HG03139 (cell line): ENCODE measurements around the gene CAMK2D.

Experiments used
- ATAC-seq: cut with Tn5 transposase; IDR thresholded peaks from one replicate; pipeline ENCODE4 v1.9.1; 2021; ENCODE audit not compliant: unreplicated experiment

Gene CAMK2D

GRCh38 chr4:113644398-113644797, 117.1 kb downstream of the CAMK2D start:
- no peak for ATAC-seq

- no peak for ATAC-seq
Measured at GRCh38 chr4:113643505-113643904, 118.0 kb downstream of the CAMK2D start.

GRCh38 chr4:113641025-113641431, 120.5 kb downstream of the CAMK2D start:
- peak; percentile 48 for ATAC-seq

DNA sequence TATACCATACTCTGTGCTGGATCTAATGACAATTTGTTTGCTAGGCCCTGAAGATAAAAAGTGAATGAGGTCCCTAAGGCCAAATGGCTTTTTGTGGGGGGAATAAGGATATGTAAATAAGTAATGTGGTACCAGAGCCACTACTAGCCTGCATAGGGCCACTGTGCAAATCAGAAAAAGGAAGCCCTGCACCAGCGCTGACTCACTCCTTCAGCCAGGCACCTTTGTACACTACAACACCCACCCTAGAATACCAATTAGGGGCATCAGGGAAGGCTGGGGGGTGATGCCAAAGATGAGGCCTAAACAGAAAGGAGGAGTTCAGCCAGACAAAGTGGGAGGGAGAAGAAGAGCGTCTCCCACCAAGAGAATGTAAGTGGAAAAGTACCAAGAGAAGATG, 122.2 kb downstream of the CAMK2D start:
- no peak for ATAC-seq

DNA sequence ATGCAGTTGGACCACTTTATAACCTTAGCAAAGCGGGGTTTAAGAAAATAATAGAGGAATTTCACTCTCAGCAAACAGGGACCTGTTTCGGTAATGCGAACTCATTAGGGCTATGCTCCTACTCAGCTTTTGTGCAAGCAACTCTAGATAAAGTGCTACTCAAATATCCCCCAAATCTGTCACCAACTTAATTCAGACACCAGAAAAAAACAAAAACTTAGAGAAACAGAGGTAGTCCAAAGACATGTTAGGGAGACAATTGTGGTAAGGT, 123.0 kb downstream of the CAMK2D start:
- ATAC-seq, result no peak

GRCh38 chr4:113637823-113638561, 123.5 kb downstream of the CAMK2D start:
- ATAC-seq, result no peak

DNA sequence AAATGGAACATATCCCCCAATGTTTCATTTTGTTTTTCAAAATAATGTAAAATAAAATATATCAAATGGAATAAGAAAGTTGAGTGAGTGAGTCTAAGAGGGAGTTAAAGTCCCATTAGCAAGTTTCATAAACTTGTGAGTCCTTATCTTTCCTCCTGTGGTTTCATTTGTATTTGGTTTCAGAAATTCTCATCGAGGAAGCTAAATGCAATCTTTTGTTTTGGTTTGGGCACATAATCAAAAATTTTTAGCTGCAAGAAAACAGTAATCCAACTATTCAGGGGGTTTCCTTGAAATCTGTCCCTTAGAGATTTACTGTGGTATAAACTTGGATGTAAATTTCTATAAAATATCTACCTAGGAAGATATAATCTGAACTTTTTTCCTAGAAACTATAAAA, 124.2 kb downstream of the CAMK2D start:
- ATAC-seq, result no peak

DNA sequence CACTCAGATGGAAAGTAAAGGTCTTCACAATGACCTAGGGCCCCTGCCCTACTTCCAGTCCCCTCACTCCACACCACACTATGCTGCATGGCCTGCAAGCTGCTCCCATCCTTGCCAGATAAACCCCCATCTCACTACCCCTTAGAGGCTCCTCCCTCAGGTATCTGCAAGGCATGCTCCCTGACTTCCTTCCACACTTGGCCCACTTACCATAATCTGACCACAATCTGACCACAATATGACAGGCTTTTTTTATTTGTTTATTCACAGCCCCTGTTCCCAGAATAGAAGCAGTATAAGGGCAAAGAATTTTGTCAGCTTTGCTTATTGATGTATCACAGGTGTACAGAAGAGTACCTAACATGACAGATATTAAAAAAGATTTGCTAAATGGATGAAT, 124.7 kb downstream of the CAMK2D start:
- ATAC-seq, result no peak

DNA sequence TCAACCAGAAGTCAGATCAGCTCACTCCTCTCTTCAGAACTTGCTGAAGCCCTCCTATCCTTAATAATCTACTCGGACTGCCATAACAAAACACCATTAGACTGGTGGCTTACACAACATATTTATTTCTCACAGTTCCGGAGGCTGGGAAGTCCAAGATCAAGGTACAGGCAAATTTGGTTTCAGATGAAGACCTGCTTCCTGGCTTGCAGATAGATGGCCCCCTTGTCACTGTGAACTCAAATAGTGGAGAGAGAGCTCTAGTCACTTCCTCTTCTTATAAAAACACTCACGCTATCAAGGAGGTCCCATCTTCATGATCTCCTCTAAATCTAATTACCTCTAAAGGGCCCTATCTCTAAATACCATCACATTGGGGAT, 125.1 kb downstream of the CAMK2D start:
- ATAC-seq, result peak; percentile 46

DNA sequence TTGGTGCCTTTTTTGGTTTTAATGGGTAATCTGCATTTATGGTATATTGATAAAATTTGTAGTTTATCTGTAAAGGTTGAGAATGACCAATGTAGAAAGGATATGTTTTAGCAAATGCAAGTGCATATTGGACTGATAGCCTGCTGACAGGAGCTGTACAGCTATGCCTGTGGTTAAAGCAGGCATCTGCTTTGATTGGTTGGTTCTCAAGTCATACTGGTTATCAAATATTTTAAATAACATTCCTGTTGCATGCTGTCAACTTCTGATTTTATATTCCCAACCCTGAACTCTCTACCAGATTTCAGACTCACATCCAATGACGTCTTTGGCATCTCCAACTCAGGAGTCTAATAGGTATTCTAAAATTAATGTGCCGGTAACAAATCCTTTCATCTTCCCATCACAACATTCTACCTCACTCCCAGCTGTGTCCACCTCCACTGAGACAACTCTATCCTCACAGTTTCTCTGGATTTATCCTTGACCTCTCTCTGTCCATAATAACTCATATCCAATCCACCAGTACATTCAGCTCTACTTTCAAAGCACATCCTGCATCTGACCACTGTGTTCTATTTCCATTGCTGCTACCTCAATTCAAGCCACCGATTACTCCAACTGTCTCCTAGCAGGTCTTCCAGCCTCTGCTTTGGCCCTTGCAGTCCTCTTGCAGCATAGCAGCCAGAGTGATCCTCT, 125.7 kb downstream of the CAMK2D start:
- ATAC-seq, result no peak

DNA sequence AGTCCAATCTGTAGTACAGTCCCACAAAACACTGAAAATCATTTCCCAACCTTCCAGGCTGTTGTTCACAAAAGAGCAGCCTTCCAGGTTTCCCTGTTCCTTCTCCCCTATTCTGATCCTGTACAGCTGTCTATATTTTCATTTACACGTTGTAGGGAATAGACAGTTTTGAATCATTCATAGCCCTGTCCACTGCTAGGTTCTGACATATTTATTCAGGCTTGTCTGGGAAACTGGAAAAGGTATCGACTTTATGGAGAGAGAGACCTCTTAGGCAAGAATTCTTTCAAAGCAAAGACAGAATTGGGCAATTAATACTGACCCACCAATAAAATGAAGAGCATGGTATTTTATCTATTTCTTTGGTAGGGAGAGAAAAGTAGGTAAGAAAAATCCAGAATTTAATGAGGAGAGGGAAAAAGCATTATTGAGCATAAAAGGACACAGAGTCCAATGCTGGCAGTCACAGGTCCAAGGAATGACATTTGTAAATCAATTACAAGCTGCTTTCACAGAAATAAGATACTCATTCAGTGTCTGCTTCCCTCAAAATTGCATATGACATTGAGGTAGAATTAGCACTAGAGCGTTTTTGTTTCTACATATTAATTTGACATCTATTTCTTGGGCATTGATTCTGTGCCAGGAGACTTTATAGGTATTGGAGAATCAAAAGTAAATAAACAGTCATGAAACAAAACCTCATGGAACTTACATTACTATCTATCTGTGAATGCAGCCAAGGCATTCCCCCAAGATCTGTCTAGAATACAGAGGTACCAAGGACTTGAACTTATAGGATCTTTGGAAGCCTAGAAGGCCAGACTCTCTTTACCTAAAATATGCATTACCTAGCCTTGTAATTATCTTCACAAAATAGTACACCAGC, 127.2 kb downstream of the CAMK2D start:
- no peak for ATAC-seq

DNA sequence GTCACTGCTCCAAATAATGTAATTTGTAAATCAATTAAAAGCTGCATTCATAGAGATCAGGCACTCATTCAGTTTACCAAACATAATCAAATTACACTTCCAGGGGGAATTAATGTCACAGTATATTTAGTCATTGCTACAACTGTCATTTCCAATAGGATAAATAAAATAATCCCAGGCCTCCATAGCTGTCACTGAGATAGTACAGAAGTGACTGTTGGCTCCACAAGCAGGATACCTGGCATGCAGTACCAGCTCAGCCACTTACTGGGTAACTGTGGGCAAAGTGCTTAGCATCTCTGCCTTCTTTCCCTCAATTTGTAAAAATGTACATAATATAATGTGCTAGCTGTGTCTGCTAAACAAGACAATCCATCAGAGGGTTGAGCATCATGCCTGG, 128.1 kb downstream of the CAMK2D start:
- ATAC-seq, result no peak

DNA sequence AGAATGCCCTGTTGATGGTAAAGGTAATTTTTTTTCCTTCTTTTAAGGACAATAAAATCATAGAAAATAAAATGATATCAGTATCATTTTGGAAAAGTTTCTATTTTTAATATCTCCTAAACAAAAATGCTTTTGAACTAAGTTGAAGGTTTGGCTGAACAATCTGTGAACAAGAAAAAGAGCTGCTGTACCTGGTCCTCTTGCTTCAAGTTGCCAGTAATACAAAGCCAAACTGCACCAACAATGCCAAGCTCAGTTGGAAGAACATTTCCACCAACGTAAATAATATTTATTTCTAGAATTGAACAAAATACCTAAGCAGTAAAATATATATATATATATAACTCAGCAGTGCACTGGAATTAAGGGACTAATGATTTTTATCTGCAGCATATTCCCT, 132.8 kb downstream of the CAMK2D start:
- no peak for ATAC-seq

DNA sequence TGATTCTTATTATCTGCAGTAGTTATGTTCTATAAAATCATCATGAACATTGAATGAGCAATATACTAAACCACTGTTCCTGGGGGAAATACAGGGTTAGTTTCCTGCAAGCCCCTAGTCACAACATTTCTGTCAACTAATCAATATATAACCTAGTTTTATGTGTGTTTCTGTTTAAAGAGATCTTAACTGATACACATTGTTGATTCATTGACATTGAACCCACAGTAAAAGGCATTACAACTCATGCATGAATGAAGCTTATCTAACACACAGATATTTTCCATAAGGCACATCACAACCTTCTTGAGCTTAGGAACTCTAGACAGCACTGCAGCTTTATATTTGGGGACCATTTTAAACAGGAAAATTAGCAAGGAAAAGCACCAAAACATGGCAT, 134.2 kb downstream of the CAMK2D start:
- ATAC-seq, result no peak

- ATAC-seq, result no peak
Measured at GRCh38 chr4:113625902-113626301, 135.6 kb downstream of the CAMK2D start.

DNA sequence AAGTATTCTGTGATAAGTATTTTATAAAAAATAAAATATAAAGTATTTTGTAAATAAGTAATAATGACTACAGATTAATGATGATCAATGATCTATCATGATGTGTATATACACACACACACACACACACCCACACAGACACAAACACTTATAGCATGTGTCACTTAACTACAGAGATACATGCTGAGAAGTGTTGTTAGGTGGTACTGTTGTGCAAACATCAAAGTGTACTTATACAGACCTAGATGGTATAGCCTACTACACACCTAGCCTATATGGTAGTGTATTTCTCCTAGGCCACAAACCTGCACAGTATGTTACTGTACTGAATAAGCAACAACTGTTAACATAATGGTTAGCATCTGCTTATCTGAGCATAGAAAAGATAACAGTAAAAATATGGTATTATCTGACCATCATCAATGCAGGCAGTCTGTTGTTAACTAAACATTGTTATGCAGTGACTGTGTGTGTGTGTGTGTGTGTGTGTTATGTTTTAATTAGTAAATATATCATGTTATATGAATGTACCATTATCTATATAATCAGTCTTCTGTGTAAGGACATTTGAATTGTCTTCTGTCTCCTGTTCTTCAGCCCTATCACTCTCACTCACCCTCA, 138.2 kb downstream of the CAMK2D start:
- no peak for ATAC-seq

GRCh38 chr4:113621633-113622032, 139.9 kb downstream of the CAMK2D start:
- ATAC-seq, result no peak

- ATAC-seq, result no peak
Measured at GRCh38 chr4:113620032-113620431, 141.5 kb downstream of the CAMK2D start.

DNA sequence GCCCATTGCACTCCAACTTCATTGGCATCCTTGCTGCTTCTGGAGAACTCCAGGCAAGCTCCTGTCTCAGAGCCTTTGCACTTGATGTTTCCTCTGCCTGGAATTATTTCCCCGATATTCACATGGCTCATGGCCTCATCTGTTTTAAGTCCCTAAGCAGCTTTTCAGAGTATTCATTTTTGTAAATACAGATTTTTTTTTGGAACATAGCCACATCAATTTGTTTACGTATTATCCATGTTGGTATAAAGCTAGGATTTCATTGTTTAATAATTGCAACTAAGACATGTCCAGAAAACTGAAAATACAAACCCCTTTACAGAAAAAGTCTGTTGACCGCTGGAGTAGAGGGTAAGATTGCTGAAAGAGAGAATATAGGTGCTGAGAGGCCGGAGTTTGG, 142.0 kb downstream of the CAMK2D start:
- ATAC-seq, result no peak

- ATAC-seq, result no peak
Measured at GRCh38 chr4:113618205-113618604, 143.3 kb downstream of the CAMK2D start.

DNA sequence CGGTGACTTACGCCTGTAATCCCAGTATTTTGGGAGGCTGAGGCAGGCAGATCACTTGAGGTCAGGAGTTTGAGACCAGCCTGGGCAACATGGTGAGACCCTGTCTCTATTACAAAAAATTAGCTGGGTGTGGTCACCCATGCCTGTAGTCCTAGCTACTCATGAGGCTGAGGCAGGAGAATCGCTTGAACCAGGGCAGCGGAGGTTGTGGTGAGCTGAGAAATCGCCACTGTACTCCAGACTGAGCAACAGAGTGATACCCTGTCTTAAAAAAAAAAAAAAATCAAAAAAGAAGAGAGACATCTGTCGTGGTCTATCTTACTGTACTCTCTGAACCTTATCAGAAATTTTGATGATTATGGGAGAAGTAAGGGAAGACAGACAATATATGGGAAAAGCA, 144.3 kb downstream of the CAMK2D start:
- ATAC-seq, result no peak

DNA sequence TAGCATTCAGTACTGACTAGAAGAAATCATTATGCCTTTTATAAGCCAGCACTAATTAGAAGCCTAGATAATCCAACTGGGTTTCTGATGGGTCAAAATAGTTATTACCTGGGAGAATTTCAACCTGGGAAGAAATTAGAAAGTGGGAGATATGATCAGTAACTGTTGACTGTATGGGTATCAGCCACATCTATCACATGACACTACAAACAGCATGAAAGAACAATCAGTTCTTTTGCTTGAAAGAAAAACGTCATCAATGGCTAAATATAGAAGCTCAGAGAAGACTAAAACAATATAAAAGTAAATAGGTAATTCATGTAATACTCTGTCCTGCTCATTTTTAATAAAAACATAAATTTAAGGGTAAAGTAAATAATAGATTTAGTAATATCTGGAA, 145.1 kb downstream of the CAMK2D start:
- no peak for ATAC-seq
